GM12878 (cell line): Measurements from ENCODE around the gene TBXT. TPM values are rescaled to one million over a fixed set of nuclear protein-coding genes. Genes with fewer than 3 reads are reported as not detected.

Experiments
- ATAC-seq: fragments of 200-7000 bp; cut with Tn5 transposase; 3 replicates; pipeline ENCODE4 v1.9.1; 2020; ENCODE audit warnings: mild to moderate bottlenecking, moderate library complexity
- BruUV-seq: library from RNA; stranded (reverse); fragments of 400-500 nt; replicated peaks from 2 replicates; lab custom pipeline; 2021; lab: Mats Ljungman, UMichigan
- CTCF ChIA-PET: fragments of 300-600 bp; sonication (Branson Sonifier 250); formaldehyde crosslinking; extraction: SDS; loops from one replicate; lab custom pipeline; 2021; ENCODE audit warnings: inconsistent platforms; lab: Yijun Ruan, JAX
- POLR2A ChIA-PET: fragments of 350-600 bp; formaldehyde crosslinking; extraction: SDS; loops from one replicate; lab custom pipeline; 2021; ENCODE audit warnings: inconsistent platforms; lab: Charles Lee
- RAD21 ChIA-PET: fragments of 300-600 bp; sonication (Branson Sonifier 250); formaldehyde crosslinking; loops from one replicate; lab custom pipeline; 2023; ENCODE audit warnings: antibody characterized with exemption; ENCODE audit not compliant: unreplicated experiment; lab: Charles Lee
- SMC1A ChIA-PET: fragments of 300-600 bp; sonication (Branson Sonifier 250); formaldehyde crosslinking; loops from one replicate; lab custom pipeline; 2023; ENCODE audit not compliant: unreplicated experiment, uncharacterized antibody; lab: Charles Lee
- DNase-seq: peaks from one replicate; pipeline ENCODE4 v3.0.0-alpha.2; 2011; ENCODE audit warnings: low read depth, low spot score
- FAIRE-seq: peaks from 3 replicates; lab custom pipeline; 2011; peaks lifted over from hg19 to GRCh38; lab: Jason Lieb, UNC
- H2AFZ ChIP-seq: 2 replicates; pipeline ENCODE4 v1.6.0; 2011; ENCODE audit warnings: low read depth, low read length, control low read depth; ENCODE audit not compliant: control insufficient read depth
- H3K27ac ChIP-seq: 2 replicates; pipeline ENCODE4 v1.5.1; 2011; ENCODE audit warnings: control low read depth; ENCODE audit not compliant: control insufficient read depth, insufficient read depth
- H3K27me3 ChIP-seq, 2 experiments: replicated peaks in 1 of 2; 2 replicates each; pipeline versions ENCODE4 v1.6.0 to v1.6.1; 2011; ENCODE audit warnings: low read length in 1 of 2; ENCODE audit not compliant: control insufficient read depth in 2 of 2, insufficient read depth in 2 of 2
- H3K36me3 ChIP-seq, 2 experiments: 2 replicates each; pipeline ENCODE4 v1.5.1; 2011; ENCODE audit warnings: low read length in 1 of 2; ENCODE audit not compliant: control insufficient read depth in 2 of 2, insufficient read depth in 2 of 2
- H3K4me1 ChIP-seq: 2 replicates; pipeline ENCODE4 v1.6.1; 2011; ENCODE audit warnings: mild to moderate bottlenecking, low read length, moderate library complexity, mixed read lengths; ENCODE audit not compliant: control insufficient read depth, insufficient read depth
- H3K4me2 ChIP-seq: 2 replicates; pipeline ENCODE4 v1.6.0; 2011; ENCODE audit warnings: control low read depth; ENCODE audit not compliant: control insufficient read depth, insufficient read depth
- H3K4me3 ChIP-seq: fragments of 200-600 bp; sonication (generic); 2 replicates; pipeline ENCODE4 v1.5.1; 2016
- H3K79me2 ChIP-seq: 2 replicates; pipeline ENCODE4 v1.6.0; 2011; ENCODE audit warnings: low read length; ENCODE audit not compliant: control insufficient read depth, insufficient read depth
- H3K9ac ChIP-seq: 2 replicates; pipeline ENCODE4 v1.8.0; 2011; ENCODE audit warnings: low read length, control low read depth, mixed read lengths; ENCODE audit not compliant: control insufficient read depth, insufficient read depth
- H3K9me3 ChIP-seq: replicated peaks from 3 replicates; pipeline ENCODE4 v1.5.1; 2011; ENCODE audit warnings: mild to moderate bottlenecking, low read length; ENCODE audit not compliant: control insufficient read depth, insufficient read depth
- H4K20me1 ChIP-seq: 2 replicates; pipeline ENCODE4 v1.6.0; 2011; ENCODE audit not compliant: control insufficient read depth, insufficient read depth
- ASH2L ChIP-seq: fragments of 300-600, 200-600 bp; sonication (generic); IDR thresholded peaks from 2 replicates; pipeline ENCODE4 v1.6.1; 2017; ENCODE audit warnings: low read depth, mild to moderate bottlenecking, borderline replicate concordance
- ATF7 ChIP-seq: fragments of 450-650 bp; IDR thresholded peaks from 2 replicates; pipeline ENCODE4 v1.6.1; 2016; ENCODE audit warnings: low read depth, mild to moderate bottlenecking
- BACH1 ChIP-seq: fragments of 450-650 bp; IDR thresholded peaks from 2 replicates; pipeline ENCODE4 v1.6.1; 2017; ENCODE audit warnings: mild to moderate bottlenecking, borderline replicate concordance
- BCL11A ChIP-seq: IDR thresholded peaks from 2 replicates; pipeline ENCODE4 v1.6.1; 2011; ENCODE audit warnings: low read depth, low read length
- CBFB ChIP-seq: IDR thresholded peaks from 2 replicates; pipeline ENCODE4 v1.6.1; 2016; ENCODE audit warnings: antibody characterized with exemption, low read depth
- CBX3 ChIP-seq: fragments of 200-600 bp; sonication (generic); IDR thresholded peaks from 2 replicates; pipeline ENCODE4 v1.6.1; 2016; ENCODE audit warnings: low read depth, borderline replicate concordance
- CTCF ChIP-seq, 3 experiments: IDR thresholded peaks in 2 of 3; conservative IDR thresholded peaks in 1 of 3; 2 replicates each; pipeline ENCODE4 v1.5.1; 2011; ENCODE audit warnings: low read depth in 3 of 3, low read length in 3 of 3, mild to moderate bottlenecking in 3 of 3, control low read depth in 2 of 3, moderate library complexity in 2 of 3, inconsistent platforms in 1 of 3, mixed read lengths in 1 of 3; ENCODE audit not compliant: control insufficient read depth in 2 of 3, insufficient read depth in 1 of 3; ENCODE audit errors: extremely low read depth in 1 of 3
- EZH2 ChIP-seq: IDR thresholded peaks from 2 replicates; pipeline ENCODE4 v1.6.1; 2012; ENCODE audit warnings: low read depth, mild to moderate bottlenecking, control low read depth, inconsistent platforms, low read length, borderline replicate concordance; ENCODE audit not compliant: control insufficient read depth
- FOS ChIP-seq: IDR thresholded peaks from 3 replicates; pipeline ENCODE4 v1.6.1; 2011; ENCODE audit warnings: borderline replicate concordance; ENCODE audit not compliant: insufficient read length; ENCODE audit errors: extremely low read depth
- HDAC6 ChIP-seq: fragments of 200-600 bp; sonication (generic); IDR thresholded peaks from one replicate; pipeline ENCODE4 v1.8.0; 2017; ENCODE audit warnings: antibody characterized with exemption; ENCODE audit not compliant: unreplicated experiment
- HDGF ChIP-seq: fragments of 450-650 bp; IDR thresholded peaks from 2 replicates; pipeline ENCODE4 v1.6.1; 2016; ENCODE audit warnings: antibody characterized with exemption
- KLF5 ChIP-seq: fragments of 450-650 bp; IDR thresholded peaks from 2 replicates; pipeline ENCODE4 v1.6.1; 2014; ENCODE audit warnings: mild to moderate bottlenecking; ENCODE audit not compliant: partially characterized antibody
- POLR2AphosphoS2 ChIP-seq: IDR thresholded peaks from 2 replicates; pipeline ENCODE4 v1.6.1; 2011; ENCODE audit warnings: low read depth, mild to moderate bottlenecking, low read length, improper control_type of control experiment, moderate library complexity
- RAD21 ChIP-seq: IDR thresholded peaks from 2 replicates; pipeline ENCODE4 v1.6.1; 2011; ENCODE audit warnings: mild to moderate bottlenecking, low read depth, low read length, moderate library complexity; ENCODE audit not compliant: insufficient read depth
- RAD51 ChIP-seq: fragments of 450-650 bp; IDR thresholded peaks from 2 replicates; pipeline ENCODE4 v1.6.1; 2016; ENCODE audit warnings: moderate library complexity, mild to moderate bottlenecking, inconsistent platforms
- SMARCA5 ChIP-seq: fragments of 450-650 bp; IDR thresholded peaks from 2 replicates; pipeline ENCODE4 v1.6.1; 2017; ENCODE audit warnings: mild to moderate bottlenecking
- SREBF1 ChIP-seq: IDR thresholded peaks from 2 replicates; pipeline ENCODE4 v1.6.1; 2012; ENCODE audit warnings: mild to moderate bottlenecking, low read length
- TAF1 ChIP-seq: IDR thresholded peaks from 2 replicates; pipeline ENCODE4 v1.6.1; 2011; ENCODE audit warnings: mild to moderate bottlenecking, low read depth, low read length, borderline replicate concordance
- TCF3 ChIP-seq: IDR thresholded peaks from 2 replicates; pipeline ENCODE4 v1.6.1; 2012; ENCODE audit warnings: low read depth, mild to moderate bottlenecking, low read length, borderline replicate concordance; ENCODE audit not compliant: insufficient read depth
- USF2 ChIP-seq: IDR thresholded peaks from 2 replicates; pipeline ENCODE4 v1.6.1; 2011; ENCODE audit warnings: low read depth, low read length, improper control_type of control experiment, borderline replicate concordance
- WRNIP1 ChIP-seq: IDR thresholded peaks from 2 replicates; pipeline ENCODE4 v1.6.1; 2011; ENCODE audit warnings: low read depth, low read length, improper control_type of control experiment, borderline replicate concordance
- WGBS: methylation state at CpG from one replicate; pipeline ENCODE4 v1.1.6; 2016; ENCODE audit warnings: low lambda C conversion rate; ENCODE audit not compliant: insufficient replicate concordance, insufficient coverage; ENCODE audit errors: missing lambda C conversion rate; 5-methylcytosine and 5-hydroxymethylcytosine counted together
- in situ Hi-C: fragments of 300-500 bp; cut with MboI; formaldehyde crosslinking; loops from 9 replicates; pipeline ENCODE4 v1.14.3; 2018; ENCODE audit warnings: mixed read lengths
- intact Hi-C: fragments of 100-400 bp; cut with micrococcal nuclease; formaldehyde crosslinking; loops from one replicate; pipeline ENCODE4 v1.14.2; 2022; ENCODE audit not compliant: unreplicated experiment
- polyA plus RNA-seq, 11 experiments: library from polyadenylated mRNA; depleted of rRNA in 4 of 11; unstranded in 6 of 11; stranded (reverse) in 5 of 11; fragments of >200 nt; fragmentation: Nextera tagmentation in 4 of 11; fragmentation: Illumina TruSeq in 1 of 11; extraction: Ambion mirVana in 4 of 11; extraction: Trizol in 1 of 11; gene quantifications; 1 replicate in 1 of 11; 2 replicates in 10 of 11; pipeline versions ENCODE4 v1.2.1 to v1.2.3, GENCODE V29; 2011 to 2016; ENCODE audit warnings: inconsistent platforms in 2 of 11, missing spikeins in 2 of 11, low read depth in 1 of 11
- total RNA-seq, 4 experiments: library from RNA; depleted of rRNA in 3 of 4; stranded (reverse); fragments of >200 nt in 3 of 4; fragmentation: Illumina TruSeq in 1 of 4; extraction: Trizol in 1 of 4; gene quantifications; 2 replicates each; pipeline versions ENCODE4 v1.2.1 to v1.2.3, GENCODE V29; 2013 to 2021

Gene TBXT
- total and polyA plus RNA-seq, 10 of the 15 experiments (the other 5 are each of a cell fraction or from before 2014, with no cell fraction given), result 0.06 to 2.5 TPM; not detected in 8

GRCh38 chr6:166145751-166146150, 21.9 kb downstream of the TBXT start (continued):
- TF ChIP-seq BCL11A (no peak), CBX3 (no peak), WRNIP1 (no peak), RAD21 (no peak), TCF3 (no peak), ATF7 (no peak)

GRCh38 chr6:166143011-166143410, 24.6 kb downstream of the TBXT start:
- Histone ChIP-seq H2AFZ (no peak overlapping the region; the same call in 1 of the 2 replicates), H3K9ac (no peak overlapping the region), H4K20me1 (no peaks in the 10 kb centered on the region), H3K9me3 (no peaks in the 10 kb centered on the region; the same call in 2 of the 3 replicates), H3K27ac (no peak overlapping the region), H3K4me2 (no peak overlapping the region), H3K36me3 (no peaks in the 10 kb centered on the region), H3K79me2 (no peaks in the 10 kb centered on the region), H3K4me1 (no peaks in the 10 kb centered on the region), H3K4me3 (0 out of 2 replicates have a peak overlapping the region, but pooled peaks have one; percentile 32), H3K27me3 (peaks cover 0 to 2% of the 10 kb centered on the region in 2 experiments; a peak in 2 of 4 replicates)
- no TSS peak for BruUV-seq
- ChIA-PET RAD21 (no interaction called here), SMC1A (no interaction called here), POLR2A (no interaction called here), CTCF (no interaction called here)
- DNase-seq (no peak), ATAC-seq (no peak), FAIRE-seq (no peak)
- in situ Hi-C loops, result no loop called here
- intact Hi-C loops, result no loop called here
- 0% methylated on average over 2 of the region's 2 CpGs for WGBS
- TF ChIP-seq SMARCA5 (no peak), BACH1 (no peak), CBFB (no peak), KLF5 (no peak), CTCF (IDR thresholded peaks at IDR 0.05 in 2 of 3, conservative IDR thresholded peaks at IDR 0.05 in 1 of 3; ENCODE audit: control insufficient read depth in 2 of 3, extremely low read depth in 1 of 3, insufficient read depth in 1 of 3, low read depth in 3 of 3, low read length in 3 of 3) (no peak), RAD51 (no peak), FOS (no peak), USF2 (no peak), TAF1 (no peak), SREBF1 (no peak), EZH2 (no peak), POLR2AphosphoS2 (no peak), ASH2L (no peak), HDGF (no peak), HDAC6 (no peak)
